ENCODE data around the gene EAF2.

DNA sequence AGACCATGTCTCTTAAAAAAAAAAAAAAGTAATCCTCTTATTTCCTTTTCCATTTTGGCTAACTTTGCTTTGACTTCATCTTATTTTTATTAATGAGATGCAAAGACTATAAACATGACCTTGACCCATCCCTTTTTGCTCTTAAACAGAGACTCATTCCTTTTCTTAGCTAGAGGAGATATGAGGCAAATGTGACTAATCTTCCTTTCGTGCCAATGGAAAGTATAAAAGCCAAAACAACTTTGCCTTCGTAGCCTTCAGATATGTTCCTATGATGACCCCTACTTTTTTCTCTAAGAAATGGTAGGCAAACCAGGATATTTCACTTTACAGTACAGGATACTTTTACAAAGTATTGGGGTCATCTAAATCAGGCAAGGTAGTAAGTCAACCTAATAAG, 48.5 kb upstream of the EAF2 start:
- TF ChIP-seq POLR2A (IDR thresholded peaks at IDR 0.05; ENCODE audit: low read length) (no peak), GATA1 (IDR thresholded peaks at IDR 0.05; ENCODE audit: low read depth, low read length) (no peak)

All from erythroblast (primary cell).